ENCODE measurements around the gene MAVS.

Gene MAVS

GRCh38 chr20:3846740-3847428 lies at the start of gene MAVS:
MAVS (plus strand) TSS chr20:3846834; CDS start chr20:3854625, 7,791 bp downstream.
- in situ Hi-C loops (cut with MboI; ENCODE audit: low sequenced_read_pairs) = no loop called here

- in situ Hi-C loops (cut with MboI; ENCODE audit: low sequenced_read_pairs) = loop anchor here (25.0 kb wide), 1 partner anchor 290 kb away; no protein-coding TSS in a partner anchor
Measured at GRCh38 chr20:3797226-3797545, 49.4 kb upstream of the MAVS start.

- in situ Hi-C loops (cut with MboI; ENCODE audit: low sequenced_read_pairs) = loop anchor here (25.0 kb wide), 1 partner anchor 290 kb away; no protein-coding TSS in a partner anchor
Measured at GRCh38 chr20:3797592-3798372, 48.9 kb upstream of the MAVS start.

GRCh38 chr20:3798373-3798768 lies 48.3 kb upstream of the MAVS start:
- in situ Hi-C loops (cut with MboI; ENCODE audit: low sequenced_read_pairs) = loop anchor here (25.0 kb wide), 1 partner anchor 289 kb away; no protein-coding TSS in a partner anchor

- in situ Hi-C loops (cut with MboI; ENCODE audit: low sequenced_read_pairs) = loop anchor here (25.0 kb wide), 1 partner anchor 288 kb away; no protein-coding TSS in a partner anchor
Measured at GRCh38 chr20:3798908-3799248, 47.8 kb upstream of the MAVS start.

- in situ Hi-C loops (cut with MboI; ENCODE audit: low sequenced_read_pairs) = no loop called here
Measured at GRCh38 chr20:3800256-3800877, 46.3 kb upstream of the MAVS start.

- in situ Hi-C loops (cut with MboI; ENCODE audit: low sequenced_read_pairs) = no loop called here
Measured at GRCh38 chr20:3800878-3801260, 45.8 kb upstream of the MAVS start.

- in situ Hi-C loops (cut with MboI; ENCODE audit: low sequenced_read_pairs) = no loop called here
Measured at GRCh38 chr20:3801299-3801698, 45.3 kb upstream of the MAVS start.

GRCh38 chr20:3801846-3802245 lies 44.8 kb upstream of the MAVS start:
- in situ Hi-C loops (cut with MboI; ENCODE audit: low sequenced_read_pairs) = no loop called here

GRCh38 chr20:3802524-3803239 lies 44.0 kb upstream of the MAVS start:
- in situ Hi-C loops (cut with MboI; ENCODE audit: low sequenced_read_pairs) = no loop called here

GRCh38 chr20:3803289-3803688 lies 43.3 kb upstream of the MAVS start:
- in situ Hi-C loops (cut with MboI; ENCODE audit: low sequenced_read_pairs) = no loop called here

GRCh38 chr20:3803854-3804253 lies 42.8 kb upstream of the MAVS start:
- in situ Hi-C loops (cut with MboI; ENCODE audit: low sequenced_read_pairs) = no loop called here

GRCh38 chr20:3804254-3804751 lies 42.3 kb upstream of the MAVS start:
- in situ Hi-C loops (cut with MboI; ENCODE audit: low sequenced_read_pairs) = no loop called here

- in situ Hi-C loops (cut with MboI; ENCODE audit: low sequenced_read_pairs) = no loop called here
Measured at GRCh38 chr20:3804781-3805180, 41.9 kb upstream of the MAVS start.

GRCh38 chr20:3808544-3808943 lies 38.1 kb upstream of the MAVS start:
- in situ Hi-C loops (cut with MboI; ENCODE audit: low sequenced_read_pairs) = no loop called here

- in situ Hi-C loops (cut with MboI; ENCODE audit: low sequenced_read_pairs) = no loop called here
Measured at GRCh38 chr20:3811467-3812258, 35.0 kb upstream of the MAVS start.

GRCh38 chr20:3812259-3812681 lies 34.4 kb upstream of the MAVS start:
- in situ Hi-C loops (cut with MboI; ENCODE audit: low sequenced_read_pairs) = no loop called here

- in situ Hi-C loops (cut with MboI; ENCODE audit: low sequenced_read_pairs) = no loop called here
Measured at GRCh38 chr20:3812975-3813847, 33.4 kb upstream of the MAVS start.

GRCh38 chr20:3813848-3814581 lies 32.6 kb upstream of the MAVS start:
- in situ Hi-C loops (cut with MboI; ENCODE audit: low sequenced_read_pairs) = no loop called here
